Tongue (tissue), 2 donors: Measurements from ENCODE around the gene C2CD3. TPM values are rescaled to one million over a fixed set of nuclear protein-coding genes. Genes with fewer than 3 reads are reported as not detected.

Experiments used
- DNase-seq: peaks from one replicate; pipeline ENCODE4 v3.0.0-alpha.2; 2015
- total RNA-seq: library from RNA; depleted of rRNA; stranded (reverse); fragments of >200 nt; gene quantifications from one replicate; pipeline ENCODE4 v1.2.3, GENCODE V29; 2014

C2CD3 gene
- total RNA-seq, 1 donor from 2014 or later: 22.9 TPM

- peak; percentile 94 for DNase-seq
These were observed 188.2 kb downstream of the C2CD3 start, which contains the start of gene UCP2 for GRCh38 chr11:73982595-73982989. TSS of gene UCP2 (minus strand) at chr11:73982843. CDS start at chr11:73978378, 4,465 bp downstream.

DNA sequence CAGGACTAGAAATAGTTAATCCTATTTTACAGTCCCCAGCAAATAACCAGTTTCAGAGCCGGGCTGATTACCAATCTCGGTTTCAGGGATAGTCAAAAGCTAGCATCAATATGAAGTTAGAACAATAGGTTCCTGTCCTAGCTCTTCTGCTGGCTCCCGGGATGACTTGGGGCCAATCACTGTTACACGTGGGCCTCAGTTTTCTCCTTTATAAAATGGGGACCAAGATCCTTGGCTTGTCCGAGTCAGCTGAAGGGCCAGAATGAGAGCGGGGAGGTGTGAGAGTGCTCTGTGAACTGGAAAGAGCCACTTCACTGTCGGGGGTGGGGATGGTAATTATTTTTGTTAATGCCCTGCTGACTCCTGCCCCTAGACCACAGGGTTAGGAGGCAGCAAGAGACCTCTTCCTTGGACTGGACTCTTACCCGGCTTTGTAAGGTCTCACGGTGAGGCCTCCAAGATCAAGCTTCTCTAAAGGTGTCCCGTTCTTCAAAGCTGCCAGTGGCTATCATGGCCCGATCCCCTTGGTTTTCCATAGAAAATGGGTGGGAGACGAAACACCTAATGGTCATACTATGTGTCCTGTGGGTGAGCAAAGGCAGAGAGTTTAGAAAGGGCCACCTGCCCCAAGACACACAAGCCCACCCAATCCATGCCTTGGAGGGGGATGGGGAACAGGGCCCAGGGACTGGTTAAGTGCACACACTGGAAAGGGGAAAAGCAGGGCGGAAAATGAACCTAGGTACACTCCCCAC is 189.6 kb downstream of the C2CD3 start:
- DNase-seq: no peak

DNA sequence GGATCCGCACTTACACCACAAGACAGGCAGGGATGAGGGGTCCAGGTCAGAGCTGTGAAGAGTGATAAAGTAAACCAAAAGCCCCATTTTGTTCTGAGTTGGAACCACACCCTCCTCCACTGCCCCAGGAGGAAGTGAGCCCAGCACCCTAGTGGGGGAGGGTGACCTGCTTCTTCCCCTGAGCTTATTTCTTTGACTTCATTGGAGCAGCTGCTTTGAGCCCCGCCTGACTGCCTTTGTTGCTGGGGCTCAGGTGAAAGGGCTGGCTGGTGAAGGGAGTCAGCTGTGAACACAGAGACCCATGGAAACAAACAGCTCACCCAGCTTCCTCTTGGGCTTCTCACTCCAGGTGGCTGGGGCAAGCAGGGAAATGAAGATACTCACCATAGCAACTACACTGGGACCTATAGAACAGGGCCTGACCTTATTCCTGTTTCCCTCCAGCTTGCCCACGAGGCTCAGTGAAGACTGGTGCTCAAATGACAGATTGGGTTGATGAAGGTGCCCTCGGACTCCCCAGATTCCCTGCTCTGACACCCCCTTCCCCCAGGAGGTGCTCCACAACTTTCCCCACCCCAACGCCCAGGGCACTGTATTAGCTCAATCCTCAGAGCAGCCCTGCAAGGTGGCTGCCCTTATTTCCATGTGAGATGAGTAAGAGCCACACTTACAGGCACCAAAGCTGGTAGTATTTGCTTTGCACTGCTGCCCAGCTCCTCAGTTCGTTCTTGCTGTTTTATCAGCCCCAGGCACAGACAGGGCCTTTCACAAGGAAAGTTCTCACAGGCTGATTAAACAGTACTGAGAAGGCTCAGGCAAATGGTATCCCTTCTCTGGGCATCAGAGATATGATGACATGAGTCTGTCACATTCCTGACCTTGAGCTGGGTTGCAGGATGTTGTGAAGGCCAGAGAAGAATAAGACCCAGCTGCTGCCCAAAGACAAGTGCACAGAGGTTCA is 190.5 kb downstream of the C2CD3 start:
- DNase-seq: peak; percentile 52

DNA sequence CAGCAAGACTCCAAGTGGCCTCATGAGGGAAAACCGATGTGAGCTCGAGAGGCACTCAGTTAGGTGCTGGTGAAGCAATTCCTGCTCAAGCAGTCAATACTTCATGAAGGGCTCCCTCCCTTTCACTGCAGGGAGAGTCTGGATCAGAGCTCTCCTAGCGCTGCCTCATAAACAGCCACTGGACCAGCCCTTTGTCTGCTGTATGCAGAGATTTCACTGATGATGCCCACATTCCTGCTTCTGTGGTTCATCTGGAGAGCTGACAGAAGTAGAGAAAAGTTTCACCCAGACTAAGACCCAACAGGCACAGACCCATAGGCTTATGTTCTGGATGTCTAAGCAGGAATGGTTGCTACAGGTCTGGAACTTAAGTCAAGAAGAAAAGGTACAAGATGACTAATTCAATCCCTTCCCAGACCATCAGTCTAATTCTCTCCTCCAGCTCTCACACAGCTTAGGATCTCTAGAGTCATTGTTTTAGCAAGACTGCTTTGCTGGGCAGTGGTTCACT is 192.2 kb downstream of the C2CD3 start:
- no peak for DNase-seq

DNA sequence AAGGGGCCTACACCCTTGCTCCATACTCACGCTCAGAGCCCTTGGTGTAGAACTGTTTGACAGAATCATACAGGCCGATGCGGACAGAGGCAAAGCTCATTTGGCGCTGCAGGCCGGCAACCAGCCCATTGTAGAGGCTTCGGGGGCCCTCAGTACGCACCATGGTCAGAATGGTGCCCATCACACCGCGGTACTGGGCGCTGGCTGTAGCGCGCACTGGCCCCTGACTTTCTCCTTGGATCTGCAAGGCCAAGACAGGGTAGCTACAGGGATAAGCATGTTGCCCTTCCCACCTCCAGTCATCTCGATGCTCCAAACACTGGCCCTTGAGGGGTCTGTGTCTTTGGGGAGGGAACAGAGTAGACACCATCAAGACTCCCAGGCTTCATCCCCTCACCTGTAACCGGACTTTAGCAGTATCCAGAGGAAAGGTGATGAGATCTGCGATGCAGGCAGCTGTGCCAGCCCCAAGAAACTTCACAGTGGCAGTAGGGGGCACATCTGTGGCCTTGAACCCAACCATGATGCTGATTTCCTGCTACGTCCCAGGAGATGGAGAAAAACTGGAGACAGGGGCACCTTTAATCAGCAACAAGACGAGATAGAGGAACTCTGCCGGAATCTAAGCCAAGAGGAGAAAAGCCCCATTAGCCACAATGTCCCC is 192.8 kb downstream of the C2CD3 start:
- no peak for DNase-seq

DNA sequence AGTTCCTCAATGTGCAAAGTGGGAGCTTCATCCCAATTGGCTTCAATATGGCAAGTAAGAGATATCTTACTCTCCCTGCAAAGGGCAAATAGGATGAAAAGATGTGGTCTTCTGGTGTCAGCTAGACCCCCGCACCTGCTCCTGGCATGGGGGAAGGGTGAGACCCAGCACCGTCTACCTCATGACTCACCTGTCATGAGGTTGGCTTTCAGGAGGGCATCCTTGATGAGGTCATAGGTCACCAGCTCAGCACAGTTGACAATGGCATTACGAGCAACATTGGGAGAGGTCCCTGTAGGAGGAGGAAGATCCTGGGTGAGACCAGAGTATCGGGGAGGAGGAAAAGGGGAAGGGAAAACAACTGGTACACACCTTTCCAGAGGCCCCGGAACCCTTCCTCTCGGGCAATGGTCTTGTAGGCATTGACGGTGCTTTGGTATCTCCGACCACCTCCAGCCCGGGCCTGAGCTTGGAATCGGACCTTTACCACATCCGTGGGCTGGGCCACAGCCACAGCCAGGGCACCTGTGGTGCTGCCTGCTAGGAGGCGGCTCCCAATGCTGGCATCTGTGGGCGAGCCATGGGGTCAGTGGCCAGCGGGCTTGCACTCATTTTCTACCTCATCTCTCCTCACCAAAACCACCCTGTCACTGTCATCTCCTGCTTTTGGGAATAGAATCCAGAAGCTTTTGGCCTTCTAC is 194.2 kb downstream of the C2CD3 start:
- no peak for DNase-seq

- no peak for DNase-seq
These were observed 195.4 kb downstream of the C2CD3 start for GRCh38 chr11:73975479-73975757.

DNA sequence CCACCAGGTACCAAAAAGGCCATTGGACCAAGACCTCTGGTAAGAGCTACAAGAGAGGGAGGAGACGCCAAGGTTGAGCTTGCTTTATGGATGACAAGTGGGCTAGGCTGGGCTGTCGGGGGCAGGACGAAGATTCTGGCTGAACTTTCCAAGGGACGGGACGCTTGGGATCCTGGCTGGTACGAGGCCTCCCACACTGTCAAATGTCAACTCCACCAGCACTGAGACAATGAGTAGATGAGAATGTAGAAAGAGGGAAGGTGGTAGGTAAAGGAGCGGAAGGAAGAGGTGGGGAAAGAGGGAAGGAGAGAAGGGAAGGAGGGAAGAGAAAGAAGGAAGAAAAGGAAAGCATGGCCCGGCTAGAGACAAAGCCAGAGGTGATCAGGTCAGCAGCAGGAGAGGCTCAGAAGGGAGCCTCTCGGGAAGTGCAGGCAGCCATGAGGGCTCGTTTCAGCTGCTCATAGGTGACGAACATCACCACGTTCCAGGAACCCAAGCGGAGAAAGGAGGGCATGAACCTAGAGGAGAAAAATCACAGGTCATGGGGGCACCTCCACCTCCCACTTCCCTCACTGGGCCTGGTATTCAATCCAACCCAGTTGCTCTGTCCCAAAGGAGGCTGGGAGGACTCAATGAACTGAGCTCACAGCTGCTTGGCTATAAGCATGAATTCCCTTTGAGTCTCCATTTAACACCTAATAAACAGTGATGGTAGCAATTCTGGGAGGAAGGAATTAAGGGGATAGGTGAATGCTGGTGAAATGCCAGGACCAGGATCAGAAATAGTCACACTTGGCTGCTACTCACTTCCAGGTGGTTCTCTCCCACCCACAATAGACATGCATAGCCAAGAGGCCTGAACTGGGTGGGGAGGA is 196.0 kb downstream of the C2CD3 start:
- no peak for DNase-seq

DNA sequence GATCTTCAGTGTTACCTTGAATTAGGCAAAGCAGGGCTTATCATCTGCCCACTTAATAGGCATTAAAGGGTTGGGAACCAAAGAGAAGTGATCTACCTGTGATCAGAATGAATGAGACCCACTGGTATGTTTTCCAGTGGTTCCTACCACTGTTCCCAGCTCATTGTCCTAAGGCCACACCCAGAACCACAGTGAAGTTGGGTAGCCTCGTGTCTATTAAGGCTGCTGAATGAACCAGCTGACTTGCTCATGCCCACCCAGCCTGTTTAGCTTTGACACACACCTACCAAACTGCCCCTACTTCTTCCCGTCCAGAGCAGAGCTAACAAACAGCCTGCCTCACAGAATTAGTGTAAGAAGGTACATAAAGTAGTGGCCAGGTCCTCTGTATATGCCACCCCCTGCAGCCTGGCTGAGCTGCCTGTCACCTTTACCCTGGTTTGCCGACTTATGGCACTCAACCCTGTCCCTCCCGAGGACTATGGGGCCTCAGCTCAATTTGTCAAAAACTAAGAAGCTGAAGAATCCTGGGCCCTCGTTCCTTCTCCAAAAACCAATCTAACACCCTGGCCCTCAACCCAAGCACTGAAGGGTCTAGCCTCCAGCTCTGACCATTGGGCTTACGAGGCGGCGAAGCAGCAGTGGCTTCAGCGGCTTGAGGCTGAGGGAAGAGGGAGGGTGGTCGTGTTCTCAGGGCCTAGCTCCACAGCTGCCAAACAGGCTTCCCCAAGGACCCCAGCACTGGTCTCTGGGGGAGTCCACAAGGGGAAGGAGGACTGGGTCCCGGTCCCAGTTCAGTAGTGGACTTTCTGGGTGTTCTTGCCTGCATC is 198.0 kb downstream of the C2CD3 start:
- DNase-seq: no peak

DNA sequence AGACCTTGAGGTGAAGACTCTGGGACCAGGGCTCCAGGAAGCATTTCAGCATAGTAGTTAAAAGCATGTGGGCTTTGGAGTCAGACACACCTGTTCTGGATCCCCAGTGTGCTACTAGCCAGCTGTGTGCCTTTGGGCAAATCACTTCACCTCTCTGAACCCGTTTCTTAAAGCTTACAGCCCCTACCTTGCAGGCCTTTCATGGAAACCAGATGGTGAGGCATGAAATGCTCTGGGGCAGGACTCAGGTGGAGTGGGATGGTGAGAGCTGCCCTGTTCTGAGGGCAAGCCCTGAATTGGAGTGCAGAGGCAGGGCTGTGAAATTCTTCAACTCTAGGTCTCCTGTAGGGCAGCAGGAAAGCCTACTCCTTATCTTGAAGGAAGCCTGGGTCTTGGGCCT is 198.6 kb downstream of the C2CD3 start:
- DNase-seq: no peak

DNA sequence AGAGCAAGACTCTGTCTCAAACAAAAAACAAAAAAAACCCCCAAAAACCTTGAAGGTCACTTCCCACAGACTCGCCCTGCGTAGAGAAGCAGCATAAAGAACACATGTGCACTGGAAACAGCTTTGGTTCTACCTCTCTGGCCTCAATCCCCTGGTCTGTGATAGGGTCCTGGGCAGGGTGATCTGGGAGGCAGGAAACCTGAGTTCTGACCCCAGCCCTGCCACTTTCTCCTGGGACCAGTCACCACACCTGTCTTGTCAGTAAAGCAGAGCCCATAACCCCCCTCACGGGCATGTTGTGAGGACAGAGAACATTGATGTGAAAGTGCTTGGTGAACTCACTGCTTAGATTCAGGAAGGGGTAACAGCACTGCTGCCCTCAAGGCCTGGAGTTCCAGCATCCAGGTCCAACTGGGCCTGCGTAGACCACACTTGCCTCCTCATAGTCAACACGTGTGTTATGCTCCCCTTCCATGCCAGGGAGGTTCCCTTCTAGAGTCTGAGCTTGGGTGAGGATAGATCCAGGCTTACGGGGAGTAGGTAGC is 199.6 kb downstream of the C2CD3 start:
- no peak for DNase-seq

DNA sequence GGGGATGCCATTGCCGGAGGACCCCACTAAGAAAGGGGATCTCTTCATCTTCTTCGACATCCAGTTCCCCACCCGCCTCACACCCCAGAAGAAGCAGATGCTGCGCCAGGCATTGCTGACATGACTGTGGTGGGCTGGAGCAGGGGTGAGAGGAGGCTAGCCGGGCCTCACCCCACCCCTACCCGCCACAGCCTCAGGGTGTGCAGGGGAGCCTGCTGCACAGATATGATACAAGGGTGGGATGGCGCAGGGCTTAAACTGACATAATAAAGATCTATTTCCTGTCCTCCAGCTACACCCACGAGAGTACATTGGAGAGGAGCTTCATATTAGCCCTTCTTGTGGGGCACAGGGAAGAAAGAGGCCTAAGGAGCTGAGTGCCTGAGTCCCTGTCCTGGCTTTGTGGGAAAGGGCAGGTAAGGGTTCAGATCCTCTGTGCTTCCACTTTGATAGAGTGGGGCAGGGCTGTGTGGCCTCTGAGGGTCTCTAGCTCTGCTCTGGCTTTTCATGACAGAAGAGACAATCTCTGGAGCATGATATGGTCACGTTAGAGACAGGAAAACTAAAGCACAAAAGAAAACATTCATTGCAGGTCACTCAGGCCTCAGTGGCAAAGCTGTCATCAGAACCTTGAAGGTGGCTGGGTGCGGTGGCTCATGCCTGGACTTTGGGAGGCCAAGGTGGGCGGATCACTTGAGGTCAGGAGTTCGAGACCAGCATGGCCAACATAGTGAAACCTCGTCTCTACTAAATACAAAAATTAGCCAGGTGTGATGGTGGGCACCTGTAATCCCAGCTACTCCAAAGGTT is 200.6 kb downstream of the C2CD3 start:
- no peak for DNase-seq

DNA sequence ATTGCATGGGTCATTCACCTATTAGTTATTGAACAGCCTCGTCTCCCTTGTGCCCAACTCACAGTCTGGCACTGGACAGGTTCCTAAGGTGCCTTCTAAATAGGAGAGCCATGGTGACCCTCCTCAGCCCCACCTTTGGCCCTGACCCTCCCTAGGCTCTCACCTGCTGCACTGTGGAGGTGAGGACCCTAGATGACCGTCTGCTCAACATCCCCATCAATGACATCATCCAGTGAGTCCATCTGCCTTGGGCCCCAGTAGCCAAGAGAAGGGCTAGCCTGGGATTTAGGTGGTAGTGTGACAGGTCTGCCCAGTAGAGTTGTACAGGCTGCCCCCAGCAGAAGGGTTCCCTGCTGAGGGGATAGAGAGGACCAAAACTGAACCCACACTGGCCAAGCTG is 201.7 kb downstream of the C2CD3 start:
- DNase-seq: no peak

DNA sequence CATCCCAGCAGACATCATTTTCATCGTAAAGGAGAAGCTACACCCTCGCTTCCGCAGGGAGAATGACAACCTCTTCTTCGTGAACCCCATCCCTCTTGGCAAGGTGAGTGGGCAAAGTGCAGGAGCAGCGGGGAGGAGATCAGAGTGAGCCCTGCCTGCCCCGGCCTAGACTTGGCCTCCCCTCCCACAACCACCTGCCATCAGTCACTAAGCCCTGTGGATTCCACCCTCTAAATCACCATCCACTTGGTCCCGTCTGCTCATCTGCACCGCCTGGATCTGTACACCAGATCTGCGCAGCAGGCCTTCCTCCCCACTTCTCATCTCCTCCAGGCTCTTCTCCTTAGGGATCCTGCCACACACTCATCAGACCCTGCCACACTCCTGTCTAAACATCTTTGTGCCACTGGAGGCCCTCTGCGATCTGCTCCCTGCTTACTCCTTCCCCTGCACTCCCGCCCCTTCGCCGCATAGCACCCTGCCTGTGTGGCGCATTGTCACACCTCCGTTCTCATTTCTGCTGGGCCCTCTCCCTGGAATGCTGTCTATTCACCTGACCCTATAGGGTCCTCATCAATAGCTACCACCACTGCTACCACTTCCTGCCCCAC is 202.3 kb downstream of the C2CD3 start:
- DNase-seq: no peak

GRCh38 chr11:73965764-73966121 is 205.1 kb downstream of the C2CD3 start:
- no peak for DNase-seq

DNA sequence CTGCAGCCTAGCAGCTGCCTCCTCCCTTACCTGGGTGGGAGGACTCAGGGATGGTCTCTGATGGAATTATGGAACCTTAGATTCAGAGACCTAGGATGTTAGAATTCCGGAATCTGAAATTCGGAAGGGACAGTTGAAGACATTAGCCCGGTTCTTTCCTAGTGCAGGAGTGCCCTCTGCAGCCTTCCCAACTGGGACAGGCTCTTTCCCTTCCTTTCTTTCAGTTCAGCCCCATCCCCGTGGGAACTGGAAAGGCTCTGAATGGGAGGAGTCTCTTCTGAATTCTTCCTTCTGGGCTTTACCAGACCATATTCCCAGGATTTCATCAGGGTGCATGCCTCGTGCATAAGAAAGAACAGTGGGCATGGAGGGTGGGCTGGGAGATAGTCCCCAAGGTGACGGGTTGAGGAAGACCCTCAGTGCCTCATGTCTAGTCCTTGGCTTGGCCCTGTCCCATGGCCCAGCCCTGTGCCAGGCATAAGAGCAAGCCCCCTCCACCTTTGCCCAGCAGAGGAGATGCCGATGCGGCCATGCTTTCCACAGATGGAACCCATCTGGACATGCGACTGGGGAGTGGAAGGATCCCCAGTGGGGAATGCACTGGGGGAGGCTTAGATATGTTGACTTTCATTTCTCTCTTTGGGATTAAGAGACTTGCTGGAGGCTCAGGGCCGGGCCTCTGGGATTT is 205.6 kb downstream of the C2CD3 start:
- DNase-seq: no peak

DNA sequence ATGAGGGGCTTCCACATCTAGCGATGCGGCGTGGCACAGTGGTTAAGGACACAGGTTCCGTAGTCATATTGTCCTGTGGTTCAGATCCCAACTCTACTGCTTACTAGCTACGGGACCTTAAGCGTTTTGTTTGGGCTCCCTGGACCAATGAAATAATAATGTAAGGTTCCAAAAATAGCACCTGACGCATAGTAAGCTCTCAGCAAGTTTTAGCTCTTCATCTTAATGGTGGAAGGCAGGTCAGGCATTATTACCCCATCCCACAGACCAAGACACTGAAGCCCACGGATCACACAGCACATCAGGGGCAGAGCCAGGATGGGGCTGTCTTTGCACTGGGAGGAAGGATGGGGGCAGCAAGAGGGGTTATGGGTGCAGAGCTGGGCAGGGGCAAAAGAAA is 206.9 kb downstream of the C2CD3 start:
- DNase-seq: no peak
